Heart left ventricle (tissue), 13 donors: ENCODE measurements around the gene DCAF10.

Source experiments
- CTCF ChIP-seq, 12 donors: fragments of 200-600 bp; sonication (generic) in 4 of 12; IDR thresholded peaks; one replicate each; pipeline versions ENCODE4 v1.5.0 to v1.8.0; 2018 to 2022; ENCODE audit warnings: antibody characterized with exemption in 12 of 12, mild to moderate bottlenecking in 5 of 12
- POLR2A ChIP-seq, 2 donors: fragments of 450-650 bp; IDR thresholded peaks; one replicate each; pipeline ENCODE4 v1.6.1; 2017; ENCODE audit warnings: antibody characterized with exemption in 2 of 2, mild to moderate bottlenecking in 2 of 2, moderate library complexity in 2 of 2
- donor health status: ischemic (EF 13 %, LVEDD 7.1; RV severe dilation, severe dysfunction).
- donor health status: DM: no; HTN: yes; CAD: no.
- donor health status: DM: no; HTN: no; CAD: no.
- donor health status: ischemic (EF 25% LVEDD 6.9; RV normal size, moderate dysfunction).
- donor health status: ischemic (EF 25% LVEDD 5.7; RV mildly dilated, moderate dysfunction).
- donor health status: ischemic (EF 35%, LVEDD 5.7; RV mildly dilated, moderate dysfunction).
- donor health status: nonischemic (EF 11% LVEDD 7.7; RV severe dilation, severe dysfunction).
- donor health status: DM: yes; HTN: yes; CAD: no.
- donor health status: PGD.
- donor health status: ischemic (EF 29% LVEDD 5.4; RV normal size, mild dysfunction).
- donor health status: nonischemic (EF 23%, LVEDD 6.1; RV moderate dilation, normal function).

- TF ChIP-seq POLR2A (IDR thresholded peaks at IDR 0.05) (no peak), CTCF (IDR thresholded peaks at IDR 0.05) (no peak)
These were observed 12.3 kb downstream of the DCAF10 start for GRCh38 chr9:37812773-37813379.
